HUES64 (cell line): Measurements from ENCODE around the gene GRK1.

Experiments
- H3K27ac ChIP-seq: 2 replicates; pipeline ENCODE4 v1.7.0; 2013; ENCODE audit warnings: low read depth, low read length, inconsistent platforms
- H3K27me3 ChIP-seq: 2 replicates; pipeline ENCODE4 v1.6.1; 2013; ENCODE audit warnings: mild to moderate bottlenecking, low read length; ENCODE audit not compliant: insufficient read depth
- H3K36me3 ChIP-seq: 2 replicates; pipeline ENCODE4 v1.6.1; 2013; ENCODE audit warnings: mild to moderate bottlenecking, low read length; ENCODE audit not compliant: insufficient read depth
- H3K4me1 ChIP-seq: 2 replicates; pipeline ENCODE4 v1.6.1; 2013; ENCODE audit warnings: mild to moderate bottlenecking, low read length, moderate library complexity; ENCODE audit not compliant: insufficient read depth
- H3K4me3 ChIP-seq: 2 replicates; pipeline ENCODE4 v1.5.1; 2013; ENCODE audit warnings: mild to moderate bottlenecking, low read length, moderate library complexity
- H3K9ac ChIP-seq: 2 replicates; pipeline ENCODE4 v1.6.1; 2013; ENCODE audit warnings: mild to moderate bottlenecking, low read depth, low read length
- H3K9me3 ChIP-seq: 2 replicates; pipeline ENCODE4 v1.6.1; 2013; ENCODE audit warnings: low read depth, low read length; ENCODE audit not compliant: insufficient read depth
- WGBS: fragments of 150-250, 120-280 bp; methylation state at CpG from one replicate; pipeline ENCODE4 v1.1.7; 2013; ENCODE audit warnings: missing lambda C conversion rate; 5-methylcytosine and 5-hydroxymethylcytosine counted together

The GRK1 gene

DNA sequence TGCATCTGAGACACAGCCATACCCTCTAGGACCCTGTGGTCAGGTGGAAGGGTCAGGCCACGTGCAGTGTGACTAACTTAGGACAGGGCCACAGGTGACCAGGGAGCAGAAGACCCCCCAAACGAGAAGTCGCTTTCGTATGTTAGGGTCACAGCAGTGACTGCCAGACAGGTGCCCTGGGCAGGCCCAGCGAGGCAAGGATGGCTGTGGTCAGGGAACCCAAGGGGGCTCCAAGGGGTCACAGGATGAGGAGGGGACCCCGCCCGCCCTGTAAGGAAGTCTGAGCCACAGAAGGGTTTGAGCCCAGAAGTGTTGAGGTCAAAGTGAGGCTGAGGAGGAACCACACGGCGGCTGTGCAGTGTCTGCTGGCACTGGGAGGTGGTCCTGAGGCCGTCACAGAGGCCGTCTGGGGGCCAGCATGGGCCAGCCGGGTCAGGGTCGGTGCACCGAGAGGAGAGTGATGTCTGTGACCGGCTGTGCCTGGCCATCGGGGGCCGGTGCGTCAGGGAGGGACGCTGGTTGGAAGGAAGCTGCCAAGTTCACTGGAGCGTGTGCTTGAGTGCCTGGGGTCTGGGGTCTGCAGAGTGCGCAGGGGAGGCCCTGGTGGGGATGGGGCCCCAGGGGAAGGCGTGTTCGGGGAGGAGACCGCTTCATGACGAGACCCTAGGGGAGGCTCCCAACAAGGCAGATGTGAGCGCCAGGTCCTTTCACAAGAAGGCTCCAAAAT is 67.2 kb downstream of the GRK1 start:
- Histone ChIP-seq H3K9ac (no peak overlapping the region), H3K36me3 (no peaks in the 10 kb centered on the region), H3K4me3 (no peak overlapping the region), H3K27ac (no peak overlapping the region), H3K4me1 (no peaks in the 10 kb centered on the region), H3K27me3 (no peaks in the 10 kb centered on the region), H3K9me3 (peaks cover 4% of the 10 kb centered on the region; the same call in 1 of the 2 replicates)
- WGBS, result 91% methylated on average over 26 of the region's 26 CpGs

DNA sequence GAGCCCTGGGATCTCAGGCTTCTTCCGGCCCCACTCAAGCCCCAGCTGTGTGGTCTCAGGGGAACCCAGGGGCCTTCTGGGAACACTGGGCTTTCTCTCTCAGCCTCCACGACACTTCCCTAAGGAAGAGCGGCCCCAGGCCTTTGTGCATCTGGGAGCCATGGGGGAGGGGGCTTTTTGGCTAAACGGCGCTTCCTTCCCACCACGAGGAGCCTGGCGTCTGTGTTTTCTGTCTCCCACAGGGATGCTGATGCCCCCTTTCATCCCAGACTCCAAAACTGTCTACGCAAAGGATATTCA is 67.8 kb downstream of the GRK1 start:
- Histone ChIP-seq H3K4me3 (no peak overlapping the region), H3K4me1 (no peaks in the 10 kb centered on the region), H3K27ac (no peak overlapping the region), H3K9me3 (peaks cover 4% of the 10 kb centered on the region; the same call in 1 of the 2 replicates), H3K27me3 (no peaks in the 10 kb centered on the region), H3K36me3 (no peaks in the 10 kb centered on the region), H3K9ac (no peak overlapping the region)
- 85% methylated on average over 8 of the region's 8 CpGs for WGBS

DNA sequence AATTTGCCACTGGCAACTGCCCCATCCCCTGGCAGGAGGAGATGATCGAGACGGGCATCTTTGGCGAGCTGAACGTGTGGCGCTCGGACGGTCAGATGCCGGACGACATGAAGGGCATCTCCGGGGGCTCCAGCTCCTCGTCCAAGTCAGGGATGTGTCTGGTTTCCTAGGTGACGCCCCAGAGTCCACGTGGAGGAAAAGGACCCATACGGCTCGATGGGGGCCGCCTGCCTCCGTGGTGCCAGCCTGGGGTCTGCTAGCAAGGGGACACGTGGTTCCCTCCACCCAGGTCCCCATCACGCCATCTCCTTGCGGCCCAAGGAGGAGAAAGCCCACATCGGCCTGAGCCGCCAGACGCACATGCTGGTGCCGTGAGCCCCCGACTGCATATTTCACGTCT is 68.2 kb downstream of the GRK1 start:
- H3K4me3 ChIP-seq, result no peak overlapping the region

DNA sequence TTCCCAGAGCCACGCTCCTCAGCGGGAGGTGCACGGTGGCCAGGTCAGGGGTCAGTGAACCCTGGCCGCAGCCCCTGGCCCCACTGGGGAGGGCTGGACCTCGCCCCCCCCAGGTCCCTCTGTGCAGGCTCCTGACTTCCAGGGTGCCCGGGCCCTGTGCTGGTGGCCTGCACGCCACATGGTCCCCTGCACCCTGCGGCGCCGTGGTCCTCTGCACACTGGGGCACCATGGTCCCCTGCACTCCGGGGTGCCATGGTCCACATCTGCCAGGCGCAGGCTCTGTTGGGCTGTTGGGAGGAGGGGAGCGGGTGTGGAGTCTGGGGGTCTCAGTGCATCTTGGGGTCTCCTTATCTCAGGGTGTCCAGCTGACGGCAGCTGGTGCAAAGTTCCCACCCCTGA is 68.7 kb downstream of the GRK1 start:
- H3K4me3 ChIP-seq, result no peak overlapping the region
- WGBS, result 94% methylated on average over 14 of the region's 14 CpGs
- peaks cover 4% of the 10 kb centered on the region; the same call in 1 of the 2 replicates for H3K9me3 ChIP-seq
- no peaks in the 10 kb centered on the region for H3K4me1 ChIP-seq
- no peak overlapping the region for H3K9ac ChIP-seq
- H3K27ac ChIP-seq, result no peak overlapping the region
- H3K27me3 ChIP-seq, result no peaks in the 10 kb centered on the region
- H3K36me3 ChIP-seq, result no peaks in the 10 kb centered on the region

More for the DNA sequence above, 68.2 kb downstream of the GRK1 start:
- Histone ChIP-seq H3K27ac (no peak overlapping the region), H3K9me3 (peaks cover 4% of the 10 kb centered on the region; the same call in 1 of the 2 replicates), H3K27me3 (no peaks in the 10 kb centered on the region), H3K9ac (no peak overlapping the region), H3K4me1 (no peaks in the 10 kb centered on the region), H3K36me3 (no peaks in the 10 kb centered on the region)
- WGBS, result 92% methylated on average over 26 of the region's 26 CpGs

DNA sequence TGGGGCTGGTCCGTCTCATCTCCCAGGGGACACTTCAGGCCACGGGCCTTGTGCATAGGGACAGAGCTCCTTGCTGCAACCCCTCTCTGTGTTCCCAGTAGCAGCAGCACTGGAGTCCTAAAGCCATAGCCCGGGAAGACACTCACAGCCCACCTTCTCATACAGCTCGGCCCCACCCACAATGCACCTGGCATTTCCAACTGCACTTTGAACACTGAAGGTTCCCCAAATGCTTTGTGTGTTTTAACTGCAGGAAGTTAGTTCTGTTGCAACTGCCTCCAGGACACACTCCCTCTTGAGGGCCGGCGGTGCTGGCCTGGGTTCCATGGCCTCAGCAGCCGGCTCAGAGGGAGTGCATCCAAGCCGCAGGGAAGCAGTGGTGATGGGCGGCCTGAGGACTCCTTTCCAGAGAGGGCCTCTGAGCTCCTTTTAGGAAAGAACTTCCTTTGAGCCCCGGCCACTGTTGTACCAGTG is 69.3 kb downstream of the GRK1 start:
- no peaks in the 10 kb centered on the region for H3K36me3 ChIP-seq
- H3K27ac ChIP-seq, result no peak overlapping the region
- H3K27me3 ChIP-seq, result no peaks in the 10 kb centered on the region
- H3K9ac ChIP-seq, result no peak overlapping the region
- H3K9me3 ChIP-seq, result peaks cover 4% of the 10 kb centered on the region; the same call in 1 of the 2 replicates
- 90% methylated on average over 10 of the region's 10 CpGs for WGBS
- no peak overlapping the region for H3K4me3 ChIP-seq
- no peaks in the 10 kb centered on the region for H3K4me1 ChIP-seq

DNA sequence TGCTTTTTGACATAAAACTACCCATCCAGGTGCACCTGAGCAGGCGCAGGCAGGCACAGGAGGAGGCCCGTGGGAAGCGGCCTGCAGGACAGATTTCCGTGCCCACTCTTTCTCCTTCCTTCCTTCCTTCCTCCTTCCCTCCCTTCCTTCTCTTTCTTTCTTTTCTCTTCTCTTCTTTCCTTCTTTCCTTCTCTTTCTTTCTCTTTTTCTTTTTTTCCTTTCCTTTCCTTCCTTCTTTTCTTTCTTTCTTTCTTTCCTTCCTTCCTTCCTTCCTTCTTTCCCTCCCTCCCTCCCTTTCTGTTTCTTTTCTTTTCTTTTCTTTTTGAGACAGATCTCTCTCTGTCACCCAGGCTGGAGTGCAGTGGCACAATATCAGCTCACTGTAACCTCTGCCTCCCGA is 70.8 kb downstream of the GRK1 start:
- 0 out of 2 replicates have a peak, but pooled peaks cover 7% of the 10 kb centered on the region for H3K4me1 ChIP-seq
- WGBS, result 93% methylated on average over 5 of the region's 5 CpGs

DNA sequence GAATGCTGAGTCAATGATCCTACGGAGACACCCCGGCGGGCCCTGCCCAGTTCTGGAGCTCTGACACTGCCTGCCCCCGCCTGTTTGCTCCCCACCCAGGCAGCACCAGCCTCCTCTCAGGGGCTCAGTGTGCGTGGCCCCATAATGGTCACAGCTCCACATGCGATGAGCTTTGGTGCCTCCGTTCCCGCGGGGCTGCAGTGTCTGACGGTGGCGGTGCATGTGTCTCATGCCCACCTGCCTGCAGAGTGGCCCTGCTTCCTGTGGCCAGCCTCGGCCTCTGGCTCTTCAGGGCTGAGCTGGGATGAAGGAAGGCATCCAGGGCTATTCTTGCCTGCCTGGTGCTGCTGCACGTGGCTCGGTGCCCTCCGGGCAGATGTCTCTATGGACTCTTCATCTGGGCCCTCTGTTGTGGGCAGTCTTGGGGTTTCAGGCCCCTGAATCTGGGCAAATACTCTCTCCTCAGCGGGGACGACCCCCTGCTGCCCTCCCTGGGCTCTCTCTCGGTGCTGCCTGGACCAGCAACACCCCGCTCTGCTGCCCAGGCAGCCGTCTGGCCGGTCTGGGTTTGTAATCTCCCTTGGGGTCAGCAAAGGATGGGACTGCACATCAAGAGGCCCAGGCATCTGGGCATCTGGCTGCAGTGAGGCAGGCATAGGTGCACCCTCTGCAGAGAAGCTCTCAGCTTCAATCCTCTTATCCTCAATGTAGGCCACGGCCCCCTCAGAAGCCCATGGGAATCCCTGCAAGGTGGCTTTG is 72.7 kb downstream of the GRK1 start:
- H3K9me3 ChIP-seq, result no peaks in the 10 kb centered on the region
- H3K27ac ChIP-seq, result no peak overlapping the region
- 86% methylated on average over 22 of the region's 22 CpGs for WGBS
- no peaks in the 10 kb centered on the region for H3K36me3 ChIP-seq
- H3K9ac ChIP-seq, result no peak overlapping the region
- H3K27me3 ChIP-seq, result no peaks in the 10 kb centered on the region
- H3K4me3 ChIP-seq, result no peak overlapping the region
- H3K4me1 ChIP-seq, result 0 out of 2 replicates have a peak, but pooled peaks cover 7% of the 10 kb centered on the region

More for the DNA sequence above, 70.8 kb downstream of the GRK1 start:
- Histone ChIP-seq H3K27me3 (no peaks in the 10 kb centered on the region), H3K9me3 (peaks cover 4% of the 10 kb centered on the region; the same call in 1 of the 2 replicates), H3K4me3 (no peak overlapping the region), H3K27ac (no peak overlapping the region), H3K36me3 (no peaks in the 10 kb centered on the region), H3K9ac (no peak overlapping the region)

DNA sequence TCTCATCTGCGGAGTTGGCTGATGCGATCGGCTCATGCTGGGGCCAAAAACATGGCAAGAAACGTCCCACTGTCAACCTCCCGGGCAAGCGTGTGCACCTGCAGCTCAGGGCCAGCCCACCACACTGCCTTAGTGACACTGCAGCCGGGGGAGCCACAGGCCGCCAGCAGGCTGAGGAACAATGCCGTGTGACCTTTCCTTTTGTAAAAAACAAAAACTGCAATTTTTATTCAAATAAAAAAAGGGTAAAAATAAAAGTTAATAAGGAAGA is 73.2 kb downstream of the GRK1 start:
- no peaks in the 10 kb centered on the region for H3K9me3 ChIP-seq
- H3K27me3 ChIP-seq, result no peaks in the 10 kb centered on the region
- H3K4me3 ChIP-seq, result no peak overlapping the region
- H3K4me1 ChIP-seq, result 0 out of 2 replicates have a peak, but pooled peaks cover 7% of the 10 kb centered on the region
- no peak overlapping the region for H3K27ac ChIP-seq
- WGBS, result 90% methylated on average over 8 of the region's 9 CpGs
- no peak overlapping the region for H3K9ac ChIP-seq
- H3K36me3 ChIP-seq, result no peaks in the 10 kb centered on the region

DNA sequence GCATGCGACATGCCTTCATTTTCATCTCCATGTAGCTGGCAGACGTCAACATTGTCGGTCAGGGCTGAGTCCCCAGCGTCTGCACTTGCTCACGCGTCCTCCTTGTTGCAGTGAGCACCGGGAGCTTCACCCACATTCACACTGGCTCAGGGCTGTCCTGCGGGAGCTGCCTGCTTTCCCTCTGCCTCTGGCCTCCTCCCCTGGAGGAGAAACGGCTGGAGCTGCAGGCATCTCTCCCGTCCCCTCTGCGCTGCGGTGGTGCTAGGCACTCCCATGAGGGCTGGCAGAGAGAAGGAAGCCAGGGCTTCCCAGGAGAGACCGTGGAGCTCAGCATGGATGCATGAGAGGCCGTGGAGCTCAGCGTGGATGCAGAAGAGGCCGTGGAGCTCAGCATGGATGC is 73.6 kb downstream of the GRK1 start:
- H3K4me1 ChIP-seq, result 0 out of 2 replicates have a peak, but pooled peaks cover 7% of the 10 kb centered on the region
- no peaks in the 10 kb centered on the region for H3K27me3 ChIP-seq
- H3K9me3 ChIP-seq, result no peaks in the 10 kb centered on the region
- no peak overlapping the region for H3K4me3 ChIP-seq
- no peak overlapping the region for H3K9ac ChIP-seq
- no peak overlapping the region for H3K27ac ChIP-seq
- 90% methylated on average over 16 of the region's 16 CpGs for WGBS
- no peaks in the 10 kb centered on the region for H3K36me3 ChIP-seq

DNA sequence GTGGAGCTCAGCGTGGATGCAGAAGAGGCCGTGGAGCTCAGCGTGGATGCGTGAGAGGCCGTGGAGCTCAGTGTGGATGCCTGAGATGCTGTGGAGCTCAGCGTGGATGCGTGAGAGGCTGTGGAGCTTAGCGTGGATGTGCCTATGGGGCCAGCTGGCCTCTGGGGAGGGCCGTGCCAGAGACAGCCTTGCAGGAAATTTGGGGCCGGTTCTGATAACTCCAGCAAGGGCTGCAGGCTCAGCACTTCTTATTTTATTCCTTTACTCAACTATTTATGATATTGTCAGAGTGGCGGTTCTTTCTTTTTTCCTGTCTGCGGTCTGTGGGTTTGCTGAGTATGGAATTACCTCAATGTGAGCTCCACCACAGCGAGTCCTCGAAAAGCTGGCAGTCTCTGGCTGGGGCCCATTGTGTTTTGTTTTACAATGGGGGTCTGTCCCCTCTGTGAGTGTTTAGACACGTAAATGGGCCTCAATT is 74.2 kb downstream of the GRK1 start:
- 85% methylated on average over 14 of the region's 15 CpGs for WGBS
- no peak overlapping the region for H3K4me3 ChIP-seq
- no peak overlapping the region for H3K9ac ChIP-seq
- H3K9me3 ChIP-seq, result no peaks in the 10 kb centered on the region
- H3K36me3 ChIP-seq, result no peaks in the 10 kb centered on the region
- H3K4me1 ChIP-seq, result 0 out of 2 replicates have a peak, but pooled peaks cover 7% of the 10 kb centered on the region
- no peak overlapping the region for H3K27ac ChIP-seq
- H3K27me3 ChIP-seq, result no peaks in the 10 kb centered on the region

DNA sequence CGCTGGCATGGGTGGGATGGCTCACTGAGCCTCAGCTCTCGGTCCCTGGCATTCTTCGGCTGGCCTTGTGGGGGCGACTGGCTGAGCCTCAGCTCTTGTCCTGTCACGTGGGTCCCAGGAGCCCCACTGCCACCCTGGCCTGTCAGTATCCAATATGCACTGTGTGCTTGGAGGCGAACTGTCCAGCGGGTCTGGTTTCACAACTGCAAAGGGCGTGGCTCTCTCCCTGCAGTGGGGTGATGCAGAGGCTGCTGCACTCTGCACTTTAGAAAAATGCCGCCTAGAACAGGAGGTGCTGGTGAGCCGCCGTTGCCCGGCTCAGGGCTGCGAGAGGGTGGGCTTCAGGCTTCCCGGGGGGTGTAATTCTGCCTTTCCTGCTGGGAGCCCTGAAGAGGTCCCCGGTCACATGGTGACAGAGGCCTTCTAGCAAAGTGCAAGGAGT is 75.0 kb downstream of the GRK1 start:
- Histone ChIP-seq H3K9me3 (no peaks in the 10 kb centered on the region), H3K9ac (no peak overlapping the region), H3K4me1 (0 out of 2 replicates have a peak, but pooled peaks cover 7% of the 10 kb centered on the region), H3K27me3 (no peaks in the 10 kb centered on the region), H3K4me3 (no peak overlapping the region), H3K36me3 (no peaks in the 10 kb centered on the region), H3K27ac (no peak overlapping the region)
- WGBS, result 66% methylated on average over 15 of the region's 15 CpGs
